Measurements from ENCODE around the gene FREM1.
"Not testable (repeated sequence)": the region's sequence is repeated elsewhere in the genome, so short reads cannot be mapped to it uniquely, and the experiment has no call there.

FREM1 gene, protein sequence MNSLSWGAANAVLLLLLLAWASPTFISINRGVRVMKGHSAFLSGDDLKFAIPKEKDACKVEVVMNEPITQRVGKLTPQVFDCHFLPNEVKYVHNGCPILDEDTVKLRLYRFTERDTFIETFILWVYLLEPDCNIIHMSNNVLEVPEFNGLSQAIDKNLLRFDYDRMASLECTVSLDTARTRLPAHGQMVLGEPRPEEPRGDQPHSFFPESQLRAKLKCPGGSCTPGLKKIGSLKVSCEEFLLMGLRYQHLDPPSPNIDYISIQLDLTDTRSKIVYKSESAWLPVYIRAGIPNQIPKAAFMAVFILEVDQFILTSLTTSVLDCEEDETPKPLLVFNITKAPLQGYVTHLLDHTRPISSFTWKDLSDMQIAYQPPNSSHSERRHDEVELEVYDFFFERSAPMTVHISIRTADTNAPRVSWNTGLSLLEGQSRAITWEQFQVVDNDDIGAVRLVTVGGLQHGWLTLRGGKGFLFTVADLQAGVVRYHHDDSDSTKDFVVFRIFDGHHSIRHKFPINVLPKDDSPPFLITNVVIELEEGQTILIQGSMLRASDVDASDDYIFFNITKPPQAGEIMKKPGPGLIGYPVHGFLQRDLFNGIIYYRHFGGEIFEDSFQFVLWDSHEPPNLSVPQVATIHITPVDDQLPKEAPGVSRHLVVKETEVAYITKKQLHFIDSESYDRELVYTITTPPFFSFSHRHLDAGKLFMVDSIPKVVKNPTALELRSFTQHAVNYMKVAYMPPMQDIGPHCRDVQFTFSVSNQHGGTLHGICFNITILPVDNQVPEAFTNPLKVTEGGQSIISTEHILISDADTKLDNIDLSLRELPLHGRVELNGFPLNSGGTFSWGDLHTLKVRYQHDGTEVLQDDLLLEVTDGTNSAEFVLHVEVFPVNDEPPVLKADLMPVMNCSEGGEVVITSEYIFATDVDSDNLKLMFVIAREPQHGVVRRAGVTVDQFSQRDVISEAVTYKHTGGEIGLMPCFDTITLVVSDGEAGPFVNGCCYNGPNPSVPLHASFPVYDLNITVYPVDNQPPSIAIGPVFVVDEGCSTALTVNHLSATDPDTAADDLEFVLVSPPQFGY (N-terminal part only)

DNA sequence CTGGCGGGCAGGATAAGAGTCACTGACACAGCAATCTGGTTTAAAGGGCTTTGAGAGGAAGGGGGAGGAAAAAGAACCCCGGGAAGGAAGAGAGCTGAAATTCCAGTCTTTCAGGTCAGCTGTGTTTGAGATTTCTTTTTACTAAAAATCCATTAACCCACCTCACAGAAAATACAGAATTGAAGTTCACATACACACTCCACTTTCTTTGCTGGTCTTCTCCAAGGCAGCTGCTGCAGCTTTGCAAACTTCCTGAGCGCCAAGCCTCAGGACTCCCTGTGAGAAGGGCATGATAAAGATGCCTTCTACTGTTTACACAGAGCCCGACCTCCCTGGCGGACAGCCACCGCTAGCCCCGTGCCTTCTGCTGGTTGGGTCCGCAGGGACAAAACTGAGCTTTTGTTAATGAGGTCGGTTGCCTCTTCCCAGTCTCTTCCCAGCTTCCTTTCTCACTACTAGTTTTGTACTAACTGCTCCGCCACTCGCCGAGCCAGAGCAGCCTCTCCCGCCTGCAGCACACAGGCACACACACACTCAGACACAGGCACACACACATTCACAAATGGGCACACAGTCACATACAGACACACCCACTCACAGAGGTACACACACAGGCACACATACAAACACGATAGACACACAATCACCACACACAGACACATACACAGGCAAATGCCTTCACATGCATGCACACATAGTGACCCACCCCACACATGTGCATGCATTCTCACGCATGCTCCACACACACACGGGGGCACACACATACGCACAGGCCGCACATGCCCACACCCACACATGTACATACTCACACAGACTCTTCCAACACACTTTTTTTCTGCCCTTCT, at the start of gene FREM1:
FREM1 (minus strand) TSS at position 468 of the 845 bp plus-strand sequence. CDS start 41,451 bp downstream, outside the sequence.
- no peak for ATAC-seq
- DNase-seq, result no peak

DNA sequence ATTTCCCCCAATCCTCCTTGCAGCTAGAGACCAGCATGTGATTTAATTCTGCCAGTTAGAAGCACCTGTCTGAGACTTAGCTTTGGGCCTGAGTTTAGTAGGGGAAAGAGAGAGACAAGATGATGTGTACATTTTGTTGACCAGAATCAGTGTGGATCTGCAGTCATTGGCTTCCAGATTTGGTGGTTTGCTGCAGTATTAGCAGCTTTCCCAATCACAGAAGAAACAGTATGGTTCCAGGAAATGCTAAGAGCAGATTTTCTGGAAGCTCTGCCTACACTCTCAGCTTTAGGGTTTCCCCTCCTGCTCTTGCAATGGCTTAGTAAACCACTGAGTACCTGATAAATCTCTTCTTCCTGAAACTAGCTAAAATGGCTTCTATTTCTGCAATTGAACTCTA, 48.8 kb upstream of the FREM1 start:
- no peak for DNase-seq
- peak; percentile 32 for ATAC-seq

- no peak for DNase-seq
- no peak for ATAC-seq
These were observed 46.9 kb upstream of the FREM1 start for GRCh38 chr9:14957109-14957508.

- no peak for DNase-seq
- no peak for ATAC-seq
These were observed 46.0 kb upstream of the FREM1 start for GRCh38 chr9:14956208-14956607.

DNA sequence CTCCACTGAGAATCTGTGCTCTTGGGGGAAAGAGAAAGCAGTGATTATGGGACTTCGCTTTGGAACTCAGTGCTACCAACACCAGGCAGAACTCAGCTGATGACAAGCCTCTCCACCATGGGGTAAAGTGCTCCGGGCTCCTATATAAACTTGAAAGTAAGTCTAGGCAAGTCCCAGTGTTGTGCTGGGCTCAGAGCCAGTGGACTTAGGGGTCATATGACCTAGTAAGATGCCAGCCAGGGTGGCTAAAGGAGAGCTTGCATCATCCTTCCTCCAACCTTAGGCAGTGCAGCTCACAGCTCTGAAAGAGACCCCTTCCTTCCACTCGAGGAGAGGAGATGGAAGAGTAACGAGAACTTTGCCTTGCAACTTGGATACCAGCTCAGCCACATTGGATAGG, 35.1 kb upstream of the FREM1 start:
- no peak for ATAC-seq
- no peak for DNase-seq

DNA sequence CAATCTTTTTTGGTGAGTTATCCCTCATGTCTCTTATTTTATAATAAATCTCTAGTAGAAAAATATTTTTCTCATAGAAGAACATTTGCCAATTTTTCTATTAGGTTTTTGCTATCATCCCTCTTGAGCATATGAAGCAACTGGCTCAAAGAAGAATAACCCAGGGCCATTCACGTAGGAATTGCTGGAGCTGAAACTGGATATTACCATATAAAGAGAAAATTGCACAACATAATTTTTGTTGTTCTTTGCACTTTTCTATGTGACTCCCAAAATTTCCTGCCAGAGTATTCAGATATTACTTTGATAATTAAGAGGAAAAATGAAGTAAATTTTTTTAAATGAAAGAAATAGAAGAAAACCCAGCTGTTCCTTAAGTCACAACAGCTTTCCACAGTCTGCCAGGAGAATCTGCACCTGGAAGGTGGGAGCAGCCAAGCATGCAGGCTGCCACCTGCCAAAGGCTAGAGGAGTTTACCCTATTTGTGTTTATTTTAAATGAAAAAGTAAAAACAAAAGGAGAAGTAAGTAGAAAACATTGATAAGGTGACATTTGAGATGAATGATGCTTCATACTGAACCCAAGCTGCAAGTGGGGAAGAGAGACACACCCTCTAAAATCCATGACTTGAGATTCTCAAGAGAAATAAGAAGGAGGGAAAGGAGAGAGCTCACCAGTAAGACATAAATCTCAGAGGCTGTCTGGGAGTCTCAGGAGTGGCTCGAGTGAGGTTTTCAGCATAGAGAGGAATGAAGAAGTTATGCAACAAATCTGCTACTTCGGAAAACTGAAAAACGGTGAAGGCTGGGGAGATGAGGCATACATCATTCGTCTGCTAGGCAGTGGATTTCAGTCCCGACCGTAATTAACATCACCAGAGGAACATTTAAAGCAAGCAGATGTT, 31.5 kb upstream of the FREM1 start:
- no peak for ATAC-seq
- DNase-seq, result no peak

GRCh38 chr9:14939378-14939777, 29.1 kb upstream of the FREM1 start:
- ATAC-seq (no peak), DNase-seq (no peak)

DNA sequence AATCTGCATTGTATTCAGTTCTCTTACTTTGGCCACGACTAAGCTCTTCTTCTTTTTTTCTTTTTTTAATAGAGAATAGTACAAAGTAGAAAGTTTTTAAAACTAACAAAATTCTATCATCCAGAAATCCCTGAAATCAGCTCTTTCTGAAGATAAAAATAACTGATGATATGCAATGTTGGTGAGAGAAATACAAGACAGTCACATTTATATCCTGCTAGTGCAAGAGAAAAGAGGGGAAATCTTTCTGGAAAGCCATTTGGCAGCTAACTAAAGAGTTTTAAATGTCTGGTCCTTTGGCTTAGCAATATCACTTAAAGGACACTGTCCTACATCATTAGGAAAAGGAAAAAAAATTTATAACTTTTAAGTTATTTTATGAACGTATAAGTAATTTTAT, 27.0 kb upstream of the FREM1 start:
- no peak for ATAC-seq
- DNase-seq, result no peak

DNA sequence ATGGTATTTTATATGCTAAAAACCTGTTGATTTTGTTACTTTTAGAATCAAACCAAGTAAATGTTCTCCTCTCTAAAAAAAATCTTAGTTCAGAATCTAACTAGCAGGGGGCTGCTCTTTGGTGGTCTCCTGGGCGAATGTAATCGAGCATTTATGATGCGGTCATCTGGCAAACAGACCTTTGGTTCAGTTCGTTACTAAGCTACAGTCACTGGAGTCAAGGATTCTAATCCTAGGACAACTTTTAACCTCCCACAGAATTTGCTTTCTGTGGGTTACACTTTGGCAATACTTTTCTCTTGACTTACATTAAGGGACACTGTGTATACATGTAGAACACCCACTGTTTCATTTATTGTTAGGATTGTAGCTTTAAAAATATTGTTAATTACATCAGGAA, 26.3 kb upstream of the FREM1 start:
- DNase-seq (no peak), ATAC-seq (no peak)

GRCh38 chr9:14935964-14936363, 25.7 kb upstream of the FREM1 start:
- ATAC-seq, result no peak
- DNase-seq, result no peak

DNA sequence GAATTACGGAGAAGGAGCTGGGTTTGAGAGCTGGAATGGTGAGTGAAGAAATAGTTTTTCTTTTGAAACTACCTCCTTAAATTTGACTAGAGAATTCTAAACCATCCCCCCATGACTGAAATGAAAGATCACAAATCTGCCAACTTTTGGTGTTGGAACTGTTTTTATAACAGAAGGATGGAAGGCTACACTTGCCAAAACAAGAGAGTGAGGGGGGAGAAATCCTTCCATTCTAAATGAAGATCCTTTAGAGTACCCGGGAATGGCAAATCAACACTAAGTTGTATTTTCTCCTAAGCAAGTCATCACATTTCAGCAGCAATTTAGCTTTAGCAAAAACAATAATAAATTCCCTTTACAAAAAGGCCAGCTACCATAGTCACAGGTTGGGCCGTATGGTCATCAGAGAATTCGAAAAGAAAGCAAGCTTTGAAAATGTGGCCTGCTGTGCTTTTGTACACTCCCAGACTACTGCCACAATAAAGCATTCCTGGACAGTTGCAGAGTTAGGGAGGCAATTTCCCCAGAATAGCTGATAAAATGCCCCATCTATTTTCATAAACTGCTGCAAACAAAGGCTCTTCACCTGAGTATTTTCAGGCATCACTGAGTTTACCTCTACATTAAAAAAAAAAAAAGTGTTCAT, 25.0 kb upstream of the FREM1 start:
- no peak for DNase-seq
- ATAC-seq, result no peak

DNA sequence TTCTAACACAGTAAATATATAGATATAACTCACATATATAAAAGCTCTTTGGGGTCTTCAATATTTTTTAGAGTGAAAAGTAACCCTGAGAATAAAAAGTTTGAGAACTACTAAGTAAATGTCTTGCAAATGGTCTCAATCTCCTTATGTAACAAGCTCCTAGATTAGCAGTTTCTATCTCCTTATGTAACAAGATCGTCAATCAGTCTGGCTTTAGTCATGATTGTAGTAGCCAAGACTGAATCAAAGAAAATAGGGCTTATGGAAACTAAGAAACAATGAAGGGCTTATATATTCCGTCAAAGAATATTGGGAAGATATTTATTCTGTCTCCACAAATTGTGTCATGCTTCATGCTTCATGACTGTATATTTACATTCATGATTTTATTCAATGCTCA, 22.4 kb upstream of the FREM1 start:
- no peak for DNase-seq

DNA sequence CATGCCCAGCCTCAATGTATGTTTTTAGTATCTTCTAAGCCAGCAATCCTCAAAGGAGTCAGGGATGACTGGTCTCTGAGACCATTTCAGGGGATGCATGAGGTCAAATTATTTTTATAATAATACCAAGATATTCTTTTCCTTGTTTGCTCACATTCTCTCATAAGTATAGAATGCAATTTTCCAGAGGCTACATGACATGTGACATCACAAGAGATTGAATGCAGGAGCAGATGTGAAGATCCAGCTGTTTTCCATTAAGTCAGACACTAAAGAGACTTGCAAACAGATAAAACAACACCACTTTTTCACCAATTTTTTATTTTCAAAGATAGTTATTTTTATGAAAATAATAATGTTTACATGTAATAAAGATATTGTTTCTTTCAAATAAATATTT, 22.0 kb upstream of the FREM1 start:
- no peak for ATAC-seq
- no peak for DNase-seq

More for the DNA sequence above, 22.4 kb upstream of the FREM1 start:
- ATAC-seq, result no peak

GRCh38 chr9:14926941-14927624, 16.9 kb upstream of the FREM1 start:
- no peak for ATAC-seq
- no peak for DNase-seq

DNA sequence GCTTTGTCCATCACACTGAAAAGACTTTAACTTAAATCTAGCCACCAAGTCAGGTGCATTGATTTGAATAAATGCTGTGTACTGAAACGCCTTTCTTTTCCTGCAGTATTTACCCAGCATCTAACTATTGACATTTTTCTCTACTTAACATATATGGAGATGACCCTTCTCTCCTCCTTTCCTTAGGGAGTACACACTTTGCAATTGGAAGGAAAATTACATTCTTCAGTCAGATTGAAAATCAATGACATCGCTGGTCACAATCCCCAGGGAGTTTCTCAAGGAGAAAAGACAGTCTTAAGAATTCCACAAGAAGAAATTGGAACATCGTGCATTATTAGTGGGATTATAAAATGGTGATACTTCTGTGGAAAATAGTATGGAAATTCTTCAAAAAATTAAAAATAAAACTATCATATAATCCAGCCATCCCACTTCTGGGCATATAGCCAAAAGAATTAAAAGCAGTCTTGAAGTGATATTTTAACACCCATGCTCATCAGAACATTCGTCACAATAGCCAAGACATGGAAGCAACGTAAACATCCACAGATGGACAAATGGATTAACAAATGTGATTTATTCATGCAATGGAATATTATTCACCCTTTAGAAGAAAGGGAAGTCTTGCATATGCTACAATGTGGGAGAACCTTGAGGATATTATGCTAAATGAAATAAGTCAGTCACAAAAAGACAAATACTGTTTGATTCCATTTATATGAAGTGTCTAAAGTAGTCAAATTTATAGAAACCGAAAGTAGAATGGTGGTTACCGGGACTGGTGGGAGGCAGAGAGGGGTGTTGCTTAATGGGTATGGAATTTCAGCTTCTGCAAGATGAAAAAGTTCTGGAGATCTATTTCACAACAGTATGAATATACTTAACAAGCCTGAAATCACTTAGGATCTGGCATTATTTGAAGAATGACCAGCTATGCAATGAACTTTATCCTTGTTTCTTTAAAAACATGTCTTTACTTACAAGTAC, 14.3 kb upstream of the FREM1 start:
- DNase-seq (no peak), ATAC-seq (no peak)

GRCh38 chr9:14923701-14924100, 13.5 kb upstream of the FREM1 start:
- DNase-seq (no peak), ATAC-seq (no peak)

DNA sequence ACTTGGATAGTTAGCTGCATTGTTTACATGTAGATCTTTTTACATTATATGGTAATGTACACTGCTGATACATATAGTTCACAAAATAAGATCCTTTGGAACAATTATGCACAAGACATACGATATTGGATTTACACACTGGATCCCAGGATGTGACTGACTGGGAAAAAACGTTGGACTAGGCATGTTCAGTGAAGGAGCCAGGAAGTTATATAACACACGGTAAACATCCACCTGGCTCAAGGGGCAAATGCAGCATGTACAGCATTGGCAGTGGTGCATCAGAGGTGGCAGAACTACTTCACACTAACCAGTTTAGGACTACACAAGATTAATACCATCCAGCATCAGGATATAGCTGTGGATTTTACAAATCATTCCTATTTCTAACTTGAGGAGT, 10.6 kb upstream of the FREM1 start:
- not testable (repeated sequence) for DNase-seq, ATAC-seq

- ATAC-seq, result no peak
- no peak for DNase-seq
These were observed 3.1 kb upstream of the FREM1 start for GRCh38 chr9:14913366-14913765.
